HepG2 (cell line): ENCODE data around the gene TMEM214. TPM values are rescaled to one million over a fixed set of nuclear protein-coding genes. Genes with fewer than 3 reads are reported as not detected.
A peak's percentile ranks its signal among the peaks of the same experiment; 100 is the strongest.

Experiments used
- AHR ChIP-seq: IDR thresholded peaks from 2 replicates; pipeline ENCODE4 v1.6.1; 2018; ENCODE audit warnings: missing genetic modification reagents, missing compliant biosample characterization
- GZF1 ChIP-seq: sonication (generic); formaldehyde crosslinking; IDR thresholded peaks from 2 replicates; pipeline ENCODE4 v1.5.1; 2020; ENCODE audit warnings: mild to moderate bottlenecking, missing genetic modification reagents
- HNF4A ChIP-seq: sonication (generic); formaldehyde crosslinking; IDR thresholded peaks from 2 replicates; pipeline ENCODE4 v1.4.0; 2020; ENCODE audit warnings: missing genetic modification reagents
- HNRNPL ChIP-seq: fragments of 200-400 bp; formaldehyde crosslinking; IDR thresholded peaks from 2 replicates; pipeline ENCODE4 v1.6.1; 2017; ENCODE audit warnings: mild to moderate bottlenecking, low read depth, low read length
- KDM1A ChIP-seq: IDR thresholded peaks from 2 replicates; pipeline ENCODE4 v1.6.1; 2016; ENCODE audit warnings: missing compliant biosample characterization
- MAZ ChIP-seq, 2 experiments: sonication (generic) in 1 of 2; formaldehyde crosslinking in 1 of 2; IDR thresholded peaks; 2 replicates each; pipeline versions ENCODE4 v1.5.0 to v1.6.1; 2012 to 2020; ENCODE audit warnings: low read depth in 2 of 2, mild to moderate bottlenecking in 2 of 2, borderline replicate concordance in 1 of 2, improper control_type of control experiment in 1 of 2, low read length in 1 of 2, missing genetic modification reagents in 1 of 2, moderate library complexity in 1 of 2
- MED13 ChIP-seq: sonication (generic); formaldehyde crosslinking; IDR thresholded peaks from 2 replicates; pipeline ENCODE4 v1.5.0; 2020; ENCODE audit warnings: missing genetic modification reagents
- NR2F1 ChIP-seq, 2 experiments: fragments of 450-650 bp in 1 of 2; formaldehyde crosslinking in 1 of 2; IDR thresholded peaks; 2 replicates each; pipeline versions ENCODE4 v1.5.0 to v1.6.1; 2016 to 2020; ENCODE audit warnings: mild to moderate bottlenecking in 1 of 2, missing compliant biosample characterization in 1 of 2, missing genetic modification reagents in 1 of 2, moderate library complexity in 1 of 2
- PPARG ChIP-seq: conservative IDR thresholded peaks from 2 replicates; pipeline ENCODE4 v1.6.1; 2016; ENCODE audit warnings: missing biosample characterization, missing genetic modification reagents
- RAD51 ChIP-seq: fragments of 450-650 bp; IDR thresholded peaks from 2 replicates; pipeline ENCODE4 v1.6.1; 2016; ENCODE audit warnings: borderline replicate concordance
- SAFB2 ChIP-seq: sonication (generic); formaldehyde crosslinking; IDR thresholded peaks from 2 replicates; pipeline ENCODE4 v1.5.1; 2020; ENCODE audit warnings: missing genetic modification reagents, low read depth, mild to moderate bottlenecking, borderline replicate concordance
- SAP130 ChIP-seq: IDR thresholded peaks from 2 replicates; pipeline ENCODE4 v1.6.1; 2016; ENCODE audit warnings: low read depth
- THAP11 ChIP-seq: IDR thresholded peaks from 2 replicates; pipeline ENCODE4 v1.6.1; 2016; ENCODE audit warnings: missing biosample characterization, missing genetic modification reagents
- ZBTB7A ChIP-seq: sonication (generic); formaldehyde crosslinking; IDR thresholded peaks from 2 replicates; pipeline ENCODE4 v1.8.0; 2022; ENCODE audit warnings: mild to moderate bottlenecking, missing genetic modification reagents
- ZFX ChIP-seq: sonication (generic); formaldehyde crosslinking; IDR thresholded peaks from 2 replicates; pipeline ENCODE4 v1.4.0; 2020; ENCODE audit warnings: mild to moderate bottlenecking, low read depth, missing genetic modification reagents, moderate library complexity
- ZNF468 ChIP-seq: sonication (generic); formaldehyde crosslinking; IDR thresholded peaks from 2 replicates; pipeline ENCODE4 v1.8.0; 2022; ENCODE audit warnings: mild to moderate bottlenecking, moderate library complexity, missing genetic modification reagents
- ZNF792 ChIP-seq: IDR thresholded peaks from 2 replicates; pipeline ENCODE4 v1.6.1; 2016
- ZNF816 ChIP-seq: sonication (generic); formaldehyde crosslinking; IDR thresholded peaks from 2 replicates; pipeline ENCODE4 v1.8.0; 2022; ENCODE audit warnings: missing genetic modification reagents, mild to moderate bottlenecking, borderline replicate concordance
- polyA plus RNA-seq, 8 experiments: library from polyadenylated mRNA; depleted of rRNA in 3 of 8; stranded (reverse) in 7 of 8; unstranded in 1 of 8; fragments of >200 nt; fragmentation: Illumina TruSeq in 4 of 8; extraction: Trizol in 4 of 8; gene quantifications; 2 replicates each; pipeline versions ENCODE4 v1.2.1 to v1.2.3, GENCODE V29; 2011 to 2016; ENCODE audit warnings: low read depth in 4 of 8, missing spikeins in 1 of 8, mixed read lengths in 1 of 8; ENCODE audit not compliant: insufficient read depth in 1 of 8
- total RNA-seq, 5 experiments: library from RNA; depleted of rRNA; stranded (reverse); fragments of >200 nt; fragmentation: Illumina TruSeq; extraction: Trizol; gene quantifications; 2 replicates each; pipeline ENCODE4 v1.2.3, GENCODE V29; 2016; ENCODE audit warnings: low read depth in 1 of 5
- TF ChIP-seq, protein P1 (sequence below): sonication (generic); formaldehyde crosslinking; IDR thresholded peaks from 2 replicates; pipeline ENCODE4 v1.5.1; 2020; ENCODE audit warnings: missing genetic modification reagents, mild to moderate bottlenecking, borderline replicate concordance
- TF ChIP-seq, protein P2 (sequence below): sonication (generic); formaldehyde crosslinking; IDR thresholded peaks from 2 replicates; pipeline ENCODE4 v1.5.1; 2020; ENCODE audit warnings: missing genetic modification reagents, mild to moderate bottlenecking, borderline replicate concordance

The TMEM214 gene
- total and polyA plus RNA-seq, 2 of the 13 experiments (the other 11 are each of a cell fraction or from before 2014, with no cell fraction given): 58.3 to 132 TPM

DNA sequence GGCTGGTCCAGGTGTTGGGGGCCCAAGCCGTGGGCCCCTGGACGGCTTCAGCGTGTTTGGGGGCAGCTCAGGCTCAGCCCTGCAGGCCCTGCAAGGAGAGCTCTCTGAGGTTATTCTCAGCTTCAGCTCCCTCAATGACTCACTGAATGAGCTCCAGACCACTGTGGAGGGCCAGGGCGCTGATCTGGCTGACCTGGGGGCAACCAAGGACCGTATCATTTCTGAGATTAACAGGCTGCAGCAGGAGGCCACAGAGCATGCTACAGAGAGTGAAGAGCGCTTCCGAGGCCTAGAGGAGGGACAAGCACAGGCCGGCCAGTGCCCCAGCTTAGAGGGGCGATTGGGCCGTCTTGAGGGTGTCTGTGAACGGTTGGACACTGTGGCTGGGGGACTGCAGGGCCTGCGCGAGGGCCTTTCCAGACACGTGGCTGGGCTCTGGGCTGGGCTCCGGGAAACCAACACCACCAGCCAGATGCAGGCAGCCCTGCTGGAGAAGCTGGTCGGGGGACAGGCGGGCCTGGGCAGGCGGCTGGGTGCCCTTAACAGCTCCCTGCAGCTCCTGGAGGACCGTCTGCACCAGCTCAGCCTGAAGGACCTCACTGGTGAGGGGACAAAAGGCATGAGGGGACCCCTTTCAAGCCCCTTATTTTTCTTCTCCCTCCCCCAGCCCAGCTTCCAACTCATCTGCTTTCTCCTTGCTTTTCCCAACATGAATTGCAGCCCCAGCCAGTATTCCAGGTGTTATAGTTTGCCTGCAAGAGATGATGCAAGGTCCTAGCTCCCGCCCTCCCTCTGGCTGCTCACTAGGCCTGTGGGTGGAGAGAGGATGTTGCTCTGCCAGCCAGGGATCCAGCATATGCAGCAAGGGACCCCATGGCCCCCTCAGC is 50.9 kb downstream of the TMEM214 start (continued):
- TF ChIP-seq KDM1A (CRISPR knock-in tag): no peak
- no peak for TF ChIP-seq GZF1 (CRISPR knock-in tag)
- TF ChIP-seq SAFB2 (CRISPR knock-in tag): 0 out of 2 replicates have a peak, but pooled peaks have one; percentile 15
- TF ChIP-seq ZNF816 (CRISPR knock-in tag): no peak
- 0 out of 2 replicates have a peak, but pooled peaks have one; percentile 27 for TF ChIP-seq SAP130
- TF ChIP-seq HNRNPL: no peak
- peak; percentile 18; the same call in 1 of the 2 replicates for TF ChIP-seq HNF4A (CRISPR knock-in tag)
- no peak for TF ChIP-seq MAZ (IDR thresholded peaks at IDR 0.05; ENCODE audit: borderline replicate concordance, low read depth, low read length)
- TF ChIP-seq MAZ (CRISPR knock-in tag; IDR thresholded peaks at IDR 0.05; ENCODE audit: low read depth): no peak
- TF ChIP-seq NR2F1 (CRISPR knock-in tag; IDR thresholded peaks at IDR 0.05): no peak
- TF ChIP-seq ZBTB7A: no peak
- no peak for TF ChIP-seq ZNF792 (CRISPR knock-in tag)
- TF ChIP-seq MED13 (CRISPR knock-in tag): no peak
- no peak for TF ChIP-seq ZNF468 (CRISPR knock-in tag)
- TF ChIP-seq ZFX (CRISPR knock-in tag): peak; percentile 58; the same call in 1 of the 2 replicates
- no peak for TF ChIP-seq PPARG
- TF ChIP-seq AHR (CRISPR knock-in tag): peak; percentile 16; the same call in 1 of the 2 replicates
- no peak for TF ChIP-seq RAD51
- TF ChIP-seq THAP11 (CRISPR knock-in tag): peak; percentile 73
- TF ChIP-seq, protein P1, sequence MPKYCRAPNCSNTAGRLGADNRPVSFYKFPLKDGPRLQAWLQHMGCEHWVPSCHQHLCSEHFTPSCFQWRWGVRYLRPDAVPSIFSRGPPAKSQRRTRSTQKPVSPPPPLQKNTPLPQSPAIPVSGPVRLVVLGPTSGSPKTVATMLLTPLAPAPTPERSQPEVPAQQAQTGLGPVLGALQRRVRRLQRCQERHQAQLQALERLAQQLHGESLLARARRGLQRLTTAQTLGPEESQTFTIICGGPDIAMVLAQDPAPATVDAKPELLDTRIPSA (CRISPR knock-in tag): no peak
- TF ChIP-seq, protein P2, sequence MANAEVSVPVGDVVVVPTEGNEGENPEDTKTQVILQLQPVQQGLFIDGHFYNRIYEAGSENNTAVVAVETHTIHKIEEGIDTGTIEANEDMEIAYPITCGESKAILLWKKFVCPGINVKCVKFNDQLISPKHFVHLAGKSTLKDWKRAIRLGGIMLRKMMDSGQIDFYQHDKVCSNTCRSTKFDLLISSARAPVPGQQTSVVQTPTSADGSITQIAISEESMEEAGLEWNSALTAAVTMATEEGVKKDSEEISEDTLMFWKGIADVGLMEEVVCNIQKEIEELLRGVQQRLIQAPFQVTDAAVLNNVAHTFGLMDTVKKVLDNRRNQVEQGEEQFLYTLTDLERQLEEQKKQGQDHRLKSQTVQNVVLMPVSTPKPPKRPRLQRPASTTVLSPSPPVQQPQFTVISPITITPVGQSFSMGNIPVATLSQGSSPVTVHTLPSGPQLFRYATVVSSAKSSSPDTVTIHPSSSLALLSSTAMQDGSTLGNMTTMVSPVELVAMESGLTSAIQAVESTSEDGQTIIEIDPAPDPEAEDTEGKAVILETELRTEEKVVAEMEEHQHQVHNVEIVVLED (CRISPR knock-in tag): no peak
